HEK293T (cell line): Measurements from ENCODE around the gene TANC1.

ENCODE experiments used
- CTCF ChIA-PET: fragments of 350-600 bp; formaldehyde crosslinking; extraction: SDS; loops from one replicate; lab custom pipeline; 2021; ENCODE audit warnings: antibody characterized with exemption, inconsistent platforms; lab: Yijun Ruan, JAX
- POLR2A ChIA-PET: fragments of 350-600 bp; formaldehyde crosslinking; extraction: SDS; loops from one replicate; lab custom pipeline; 2020; ENCODE audit warnings: antibody characterized with exemption, inconsistent platforms; lab: Yijun Ruan, JAX
- DNase-seq: peaks from one replicate; pipeline ENCODE4 v3.0.0; 2012; ENCODE audit warnings: mixed read lengths; ENCODE audit errors: extremely low spot score
- ARNT ChIP-seq: fragments of 450-650 bp; IDR thresholded peaks from 2 replicates; pipeline ENCODE4 v1.6.1; 2017; ENCODE audit warnings: mild to moderate bottlenecking
- BHLHE40 ChIP-seq: fragments of 450-650 bp; IDR thresholded peaks from 2 replicates; pipeline ENCODE4 v1.6.1; 2016; ENCODE audit warnings: mild to moderate bottlenecking, moderate library complexity, borderline replicate concordance
- CTBP1 ChIP-seq: fragments of 450-650 bp; IDR thresholded peaks from 2 replicates; pipeline ENCODE4 v1.6.1; 2016; ENCODE audit warnings: borderline replicate concordance
- ELF4 ChIP-seq: fragments of 450-650 bp; IDR thresholded peaks from 2 replicates; pipeline ENCODE4 v1.6.1; 2017; ENCODE audit warnings: antibody characterized with exemption
- FOXA1 ChIP-seq: fragments of 450-650 bp; IDR thresholded peaks from 2 replicates; pipeline ENCODE4 v1.6.1; 2016; ENCODE audit warnings: mild to moderate bottlenecking
- FOXK2 ChIP-seq: fragments of 450-650 bp; IDR thresholded peaks from 2 replicates; pipeline ENCODE4 v1.6.1; 2016; ENCODE audit warnings: mild to moderate bottlenecking
- FOXM1 ChIP-seq: fragments of 450-650 bp; IDR thresholded peaks from 2 replicates; pipeline ENCODE4 v1.6.1; 2017; ENCODE audit warnings: mild to moderate bottlenecking, borderline replicate concordance
- HDGF ChIP-seq: fragments of 450-650 bp; IDR thresholded peaks from 2 replicates; pipeline ENCODE4 v1.6.1; 2017; ENCODE audit warnings: antibody characterized with exemption, borderline replicate concordance
- L3MBTL2 ChIP-seq: fragments of 450-650 bp; conservative IDR thresholded peaks from 2 replicates; pipeline ENCODE4 v1.6.1; 2016; ENCODE audit warnings: mild to moderate bottlenecking
- LEF1 ChIP-seq: fragments of 450-650 bp; IDR thresholded peaks from 2 replicates; pipeline ENCODE4 v1.6.1; 2017; ENCODE audit warnings: mild to moderate bottlenecking, borderline replicate concordance
- NFRKB ChIP-seq: fragments of 450-650 bp; IDR thresholded peaks from 2 replicates; pipeline ENCODE4 v1.6.1; 2016; ENCODE audit warnings: mild to moderate bottlenecking, moderate library complexity
- SP1 ChIP-seq: fragments of 450-650 bp; IDR thresholded peaks from 2 replicates; pipeline ENCODE4 v1.6.1; 2017
- SUZ12 ChIP-seq: fragments of 450-650 bp; IDR thresholded peaks from 2 replicates; pipeline ENCODE4 v1.6.1; 2016; ENCODE audit warnings: mild to moderate bottlenecking
- TARDBP ChIP-seq: fragments of 450-650 bp; IDR thresholded peaks from 2 replicates; pipeline ENCODE4 v1.6.1; 2016
- ZNF384 ChIP-seq: fragments of 450-650 bp; IDR thresholded peaks from 2 replicates; pipeline ENCODE4 v1.6.1; 2016
- TF ChIP-seq, protein P1 (sequence below): fragments of 450-650 bp; IDR thresholded peaks from 2 replicates; pipeline ENCODE4 v1.6.1; 2016

TANC1 gene

DNA sequence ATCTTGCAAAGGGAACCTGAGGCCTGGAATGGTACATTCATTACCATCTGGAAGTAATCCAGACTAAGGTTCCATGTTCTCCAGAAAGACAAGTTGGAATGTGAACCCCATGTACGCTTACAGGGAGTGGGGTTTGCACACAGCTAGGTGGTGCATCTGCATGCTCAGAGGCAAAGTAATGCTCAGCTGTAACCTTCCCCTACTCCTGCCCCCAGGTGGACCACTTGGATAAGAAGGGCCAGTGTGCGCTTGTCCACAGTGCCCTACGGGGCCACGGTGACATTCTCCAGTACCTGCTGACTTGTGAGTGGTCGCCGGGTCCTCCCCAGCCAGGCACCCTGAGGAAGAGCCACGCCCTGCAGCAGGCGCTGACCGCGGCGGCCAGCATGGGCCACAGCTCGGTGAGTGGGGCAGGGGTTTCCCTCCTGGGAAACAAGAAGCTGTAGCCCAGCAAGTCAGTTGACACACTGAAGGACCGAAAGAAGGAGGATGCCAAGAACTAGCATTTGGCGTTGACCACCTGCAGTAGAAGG, 228.0 kb downstream of the TANC1 start:
- no peak for DNase-seq
- ChIA-PET CTCF (no interaction called here), POLR2A (no interaction called here)
- no peak for TF ChIP-seq SP1
- no peak for TF ChIP-seq CTBP1
- TF ChIP-seq, protein P1, sequence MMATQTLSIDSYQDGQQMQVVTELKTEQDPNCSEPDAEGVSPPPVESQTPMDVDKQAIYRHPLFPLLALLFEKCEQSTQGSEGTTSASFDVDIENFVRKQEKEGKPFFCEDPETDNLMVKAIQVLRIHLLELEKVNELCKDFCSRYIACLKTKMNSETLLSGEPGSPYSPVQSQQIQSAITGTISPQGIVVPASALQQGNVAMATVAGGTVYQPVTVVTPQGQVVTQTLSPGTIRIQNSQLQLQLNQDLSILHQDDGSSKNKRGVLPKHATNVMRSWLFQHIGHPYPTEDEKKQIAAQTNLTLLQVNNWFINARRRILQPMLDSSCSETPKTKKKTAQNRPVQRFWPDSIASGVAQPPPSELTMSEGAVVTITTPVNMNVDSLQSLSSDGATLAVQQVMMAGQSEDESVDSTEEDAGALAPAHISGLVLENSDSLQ = no peak

- CTCF ChIA-PET = no interaction called here
- no peak for DNase-seq
- no peak for TF ChIP-seq FOXK2
- TF ChIP-seq, protein P1 = no peak
- POLR2A ChIA-PET = no interaction called here
Observed at GRCh38 chr2:159199236-159199635, 230.8 kb downstream of the TANC1 start.

GRCh38 chr2:159199761-159200465, 231.5 kb downstream of the TANC1 start:
- ChIA-PET POLR2A (no interaction called here), CTCF (interaction anchor here (0.9 kb wide), 1 partner anchor 9 kb away, joined by 3 read pairs; no protein-coding TSS in a partner anchor)
- TF ChIP-seq HDGF = no peak
- no peak for TF ChIP-seq LEF1
- no peak for TF ChIP-seq SUZ12
- TF ChIP-seq CTBP1 = no peak
- DNase-seq = no peak

DNA sequence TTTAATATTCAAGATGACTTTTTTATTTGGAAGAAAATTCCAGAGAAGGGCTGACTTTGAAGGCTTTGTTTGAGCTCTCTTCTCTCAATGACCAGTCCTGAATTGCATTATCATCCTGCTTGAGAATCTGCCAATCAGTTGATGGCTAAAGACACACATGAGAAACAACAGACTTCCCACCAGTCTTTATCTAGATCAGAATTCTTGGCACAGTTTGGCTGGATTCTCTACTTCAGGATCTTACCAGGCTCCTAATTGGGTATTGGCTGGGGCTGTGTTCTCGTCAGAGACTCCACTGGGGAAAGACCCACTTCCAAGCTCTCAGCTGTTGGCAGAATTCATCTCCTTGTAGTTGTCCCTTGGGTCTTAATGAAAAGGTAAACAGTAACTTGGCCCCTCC, 232.1 kb downstream of the TANC1 start:
- ChIA-PET CTCF (interaction anchor here (0.9 kb wide), 1 partner anchor 9 kb away, joined by 3 read pairs; no protein-coding TSS in a partner anchor), POLR2A (no interaction called here)
- TF ChIP-seq FOXA1 (no peak), BHLHE40 (no peak), FOXK2 (no peak), ELF4 (no peak), LEF1 (no peak), L3MBTL2 (no peak), SP1 (no peak), TARDBP (no peak), HDGF (no peak), ZNF384 (no peak), SUZ12 (no peak), ARNT (no peak), CTBP1 (no peak), FOXM1 (no peak), NFRKB (no peak)
- no peak for DNase-seq

- CTCF ChIA-PET = no interaction called here
- TF ChIP-seq SUZ12 = no peak
- TF ChIP-seq HDGF = no peak
- TF ChIP-seq BHLHE40 = no peak
- no peak for TF ChIP-seq CTBP1
- TF ChIP-seq NFRKB = no peak
- no peak for TF ChIP-seq FOXA1
- TF ChIP-seq ZNF384 = no peak
- no peak for TF ChIP-seq SP1
- TF ChIP-seq LEF1 = no peak
- no peak for TF ChIP-seq FOXM1
- TF ChIP-seq TARDBP = no peak
- no peak for TF ChIP-seq FOXK2
- TF ChIP-seq L3MBTL2 = no peak
- DNase-seq = no peak
- POLR2A ChIA-PET = no interaction called here
Observed at GRCh38 chr2:159201360-159202063, 233.1 kb downstream of the TANC1 start.

GRCh38 chr2:159202568-159203071, 234.2 kb downstream of the TANC1 start:
- ChIA-PET CTCF (interaction anchor here (0.6 kb wide), 1 partner anchor 74 kb away, joined by 4 read pairs; no protein-coding TSS in a partner anchor), POLR2A (interaction anchor here (1.0 kb wide), 1 partner anchor 84 kb away, joined by 3 read pairs; the partner anchor contains the start of gene WDSUB1)
- TF ChIP-seq, protein P1 = no peak
- TF ChIP-seq HDGF = no peak
- no peak for TF ChIP-seq TARDBP
- no peak for TF ChIP-seq BHLHE40
- TF ChIP-seq LEF1 = no peak
- no peak for TF ChIP-seq CTBP1
- TF ChIP-seq FOXA1 = no peak
- TF ChIP-seq FOXM1 = no peak
- TF ChIP-seq ELF4 = no peak
- TF ChIP-seq ARNT = no peak
- TF ChIP-seq L3MBTL2 = no peak
- TF ChIP-seq FOXK2 = no peak
- no peak for TF ChIP-seq NFRKB
- TF ChIP-seq SP1 = no peak
- no peak for TF ChIP-seq ZNF384
- no peak for DNase-seq
